ENCODE measurements around the gene KRTAP16-1. TPM values are rescaled to one million over a fixed set of nuclear protein-coding genes. Genes with fewer than 3 reads are reported as not detected.

KRTAP16-1 gene
- total RNA-seq, 1 donor from 2014 or later = not detected

- Mint-ChIP-seq H3K4me3 (ENCODE audit: unreplicated experiment) (no peak overlapping the region), H3K36me3 (ENCODE audit: low read depth) (peaks cover 3% of the 10 kb centered on the region), H3K27ac (ENCODE audit: unreplicated experiment) (no peak overlapping the region), H3K9me3 (ENCODE audit: low read depth) (peaks cover 12% of the 10 kb centered on the region), H3K27me3 (ENCODE audit: low read depth) (peaks cover 11% of the 10 kb centered on the region), H3K4me1 (ENCODE audit: low read depth) (no peaks in the 10 kb centered on the region)
- TF ChIP-seq CTCF (IDR thresholded peaks at IDR 0.05) = no peak
- DNase-seq (ENCODE audit: low spot score) = no peak
Measured at GRCh38 chr17:41315814-41316445, 6.8 kb upstream of the KRTAP16-1 start.

- Mint-ChIP-seq H3K4me3 (ENCODE audit: unreplicated experiment) (no peak within 1 kb of the TSS), H3K27ac (ENCODE audit: unreplicated experiment) (no peak within 1 kb of the TSS), H3K27me3 (ENCODE audit: low read depth) (peaks cover 12% of the 10 kb centered on the region), H3K9me3 (ENCODE audit: low read depth) (peaks cover 12% of the 10 kb centered on the region), H3K4me1 (ENCODE audit: low read depth) (no peaks in the 10 kb centered on the region), H3K36me3 (ENCODE audit: low read depth) (peaks cover 3% of the 10 kb centered on the region)
- no peak for TF ChIP-seq CTCF (IDR thresholded peaks at IDR 0.05)
- no peak for DNase-seq (ENCODE audit: low spot score)
Measured at GRCh38 chr17:41315204-41315794, 6.2 kb upstream of the KRTAP16-1 start, which contains the start of gene KRTAP17-1. KRTAP17-1 (minus strand) TSS chr17:41315710; CDS start chr17:41315650, 60 bp downstream.

- Mint-ChIP-seq H3K9me3 (ENCODE audit: low read depth) (no peaks in the 10 kb centered on the region), H3K4me1 (ENCODE audit: low read depth) (peaks cover 17% of the 10 kb centered on the region), H3K4me3 (ENCODE audit: unreplicated experiment) (no peak overlapping the region), H3K36me3 (ENCODE audit: low read depth) (no peaks in the 10 kb centered on the region), H3K27ac (ENCODE audit: unreplicated experiment) (no peak overlapping the region), H3K27me3 (ENCODE audit: low read depth) (peaks cover 12% of the 10 kb centered on the region)
- no peak for DNase-seq (ENCODE audit: low spot score)
- TF ChIP-seq CTCF (IDR thresholded peaks at IDR 0.05) = no peak
Measured at GRCh38 chr17:41311111-41311510, 2.0 kb upstream of the KRTAP16-1 start.

- no peak overlapping the region for H3K27ac Mint-ChIP-seq (ENCODE audit: unreplicated experiment)
- H3K9me3 Mint-ChIP-seq (ENCODE audit: low read depth) = no peaks in the 10 kb centered on the region
- no peak for TF ChIP-seq CTCF (IDR thresholded peaks at IDR 0.05)
- H3K36me3 Mint-ChIP-seq (ENCODE audit: low read depth) = no peaks in the 10 kb centered on the region
- peaks cover 4% of the 10 kb centered on the region for H3K27me3 Mint-ChIP-seq (ENCODE audit: low read depth)
- no peak overlapping the region for H3K4me3 Mint-ChIP-seq (ENCODE audit: unreplicated experiment)
- peaks cover 17% of the 10 kb centered on the region for H3K4me1 Mint-ChIP-seq (ENCODE audit: low read depth)
- no peak for DNase-seq (ENCODE audit: low spot score)
Measured at GRCh38 chr17:41308251-41308917, 725 bp downstream of the KRTAP16-1 start.

GRCh38 chr17:41307647-41308046 lies 1.5 kb downstream of the KRTAP16-1 start:
- no peaks in the 10 kb centered on the region for H3K9me3 Mint-ChIP-seq (ENCODE audit: low read depth)
- H3K4me3 Mint-ChIP-seq (ENCODE audit: unreplicated experiment) = no peak overlapping the region
- no peaks in the 10 kb centered on the region for H3K36me3 Mint-ChIP-seq (ENCODE audit: low read depth)
- no peak for TF ChIP-seq CTCF (IDR thresholded peaks at IDR 0.05)
- H3K27ac Mint-ChIP-seq (ENCODE audit: unreplicated experiment) = no peak overlapping the region
- DNase-seq (ENCODE audit: low spot score) = no peak
- peaks cover 17% of the 10 kb centered on the region for H3K4me1 Mint-ChIP-seq (ENCODE audit: low read depth)
- peaks cover 4% of the 10 kb centered on the region for H3K27me3 Mint-ChIP-seq (ENCODE audit: low read depth)

Data from chondrocyte (in vitro differentiated cells).